ENCODE results near the gene SKI. TPM values are rescaled to one million over a fixed set of nuclear protein-coding genes. Genes with fewer than 3 reads are reported as not detected.

The SKI gene
- total RNA-seq, 1 donor from 2014 or later: 110 TPM

- H3K9me3 Mint-ChIP-seq: no peaks in the 10 kb centered on the region
- no peaks in the 10 kb centered on the region for H3K27me3 Mint-ChIP-seq (ENCODE audit: low read depth)
- H3K36me3 Mint-ChIP-seq: peaks cover 7% of the 10 kb centered on the region
- peaks cover 10% of the 10 kb centered on the region for H3K4me1 Mint-ChIP-seq
- no peak for DNase-seq (ENCODE audit: low spot score in 2 of 2, unreplicated experiment in 2 of 2)
- no peak overlapping the region for H3K4me3 Mint-ChIP-seq
- H3K27ac Mint-ChIP-seq: no peak overlapping the region
- TF ChIP-seq CTCF (IDR thresholded peaks at IDR 0.05; ENCODE audit: unreplicated experiment): no peak
These were observed 55.4 kb downstream of the SKI start for GRCh38 chr1:2283371-2283990.

GRCh38 chr1:2283991-2284895 lies 56.1 kb downstream of the SKI start:
- Mint-ChIP-seq H3K27me3 (ENCODE audit: low read depth) (no peaks in the 10 kb centered on the region), H3K4me3 (no peak overlapping the region), H3K4me1 (peaks cover 6% of the 10 kb centered on the region), H3K36me3 (peaks cover 7% of the 10 kb centered on the region), H3K9me3 (no peaks in the 10 kb centered on the region), H3K27ac (peak overlapping the region; percentile 16)
- DNase-seq (ENCODE audit: low spot score in 2 of 2, unreplicated experiment in 2 of 2): no peak
- no peak for TF ChIP-seq CTCF (IDR thresholded peaks at IDR 0.05; ENCODE audit: unreplicated experiment)

- TF ChIP-seq CTCF (IDR thresholded peaks at IDR 0.05; ENCODE audit: unreplicated experiment): no peak
- peaks cover 1% of the 10 kb centered on the region for H3K4me1 Mint-ChIP-seq
- peak overlapping the region; percentile 41 for H3K27ac Mint-ChIP-seq
- no peaks in the 10 kb centered on the region for H3K9me3 Mint-ChIP-seq
- no peak for DNase-seq (ENCODE audit: low spot score in 2 of 2, unreplicated experiment in 2 of 2)
- peaks cover 3% of the 10 kb centered on the region for H3K36me3 Mint-ChIP-seq
- H3K4me3 Mint-ChIP-seq: no peak overlapping the region
- H3K27me3 Mint-ChIP-seq (ENCODE audit: low read depth): no peaks in the 10 kb centered on the region
These were observed 56.8 kb downstream of the SKI start for GRCh38 chr1:2284932-2285331.

- TF ChIP-seq CTCF (IDR thresholded peaks at IDR 0.05; ENCODE audit: unreplicated experiment): no peak
- Mint-ChIP-seq H3K36me3 (peaks cover 3% of the 10 kb centered on the region), H3K27me3 (ENCODE audit: low read depth) (no peaks in the 10 kb centered on the region), H3K9me3 (no peaks in the 10 kb centered on the region), H3K4me1 (peaks cover 13% of the 10 kb centered on the region), H3K27ac (peak overlapping the region; percentile 14), H3K4me3 (no peak overlapping the region)
- DNase-seq (ENCODE audit: low spot score in 2 of 2, unreplicated experiment in 2 of 2): no peak
These were observed 58.8 kb downstream of the SKI start for GRCh38 chr1:2286923-2287322.

- Mint-ChIP-seq H3K27ac (no peak overlapping the region), H3K4me1 (peaks cover 13% of the 10 kb centered on the region)
These were observed 59.5 kb downstream of the SKI start for GRCh38 chr1:2287649-2288048.

More at GRCh38 chr1:2287649-2288048, 59.5 kb downstream of the SKI start:
- no peaks in the 10 kb centered on the region for H3K9me3 Mint-ChIP-seq
- DNase-seq (ENCODE audit: low spot score in 2 of 2, unreplicated experiment in 2 of 2): no peak
- peaks cover 3% of the 10 kb centered on the region for H3K36me3 Mint-ChIP-seq
- H3K27me3 Mint-ChIP-seq (ENCODE audit: low read depth): no peaks in the 10 kb centered on the region
- no peak for TF ChIP-seq CTCF (IDR thresholded peaks at IDR 0.05; ENCODE audit: unreplicated experiment)
- no peak overlapping the region for H3K4me3 Mint-ChIP-seq
